A673 (cell line): ENCODE results near the gene STOX2.

Source experiments
- CTCF ChIP-seq: fragments of 300-800, 200-600 bp; sonication (generic); conservative IDR thresholded peaks from 2 replicates; pipeline ENCODE4 v1.5.1; 2017; ENCODE audit warnings: low read depth, mild to moderate bottlenecking, antibody characterized with exemption, low read length, moderate library complexity, mixed read lengths
- EZH2 ChIP-seq: fragments of 200-600 bp; sonication (generic); IDR thresholded peaks from 2 replicates; pipeline ENCODE4 v1.6.1; 2017; ENCODE audit warnings: borderline replicate concordance, low read depth, mild to moderate bottlenecking, mixed read lengths, antibody characterized with exemption, low read length; ENCODE audit not compliant: poor library complexity, severe bottlenecking

GRCh38 chr4:183860731-183861130 is 44.4 kb upstream of the STOX2 start:
- TF ChIP-seq CTCF (no peak), EZH2 (no peak)
